CD1c-positive myeloid dendritic cell (primary cell): ENCODE data around the gene COPG1.

Experiments used
- DNase-seq: peaks from one replicate; pipeline ENCODE4 v3.0.0-alpha.2; 2016; ENCODE audit errors: extremely low spot score

COPG1 gene

GRCh38 chr3:129280183-129280582 is 30.8 kb downstream of the COPG1 start:
- no peak for DNase-seq

- no peak for DNase-seq
These were observed 32.3 kb downstream of the COPG1 start for GRCh38 chr3:129281726-129282125.

- DNase-seq = peak; percentile 34
These were observed 33.4 kb downstream of the COPG1 start for GRCh38 chr3:129282727-129283327.

GRCh38 chr3:129286081-129286480 is 36.7 kb downstream of the COPG1 start:
- no peak for DNase-seq

GRCh38 chr3:129288446-129288845 is 39.0 kb downstream of the COPG1 start:
- no peak for DNase-seq

- DNase-seq = no peak
These were observed 40.0 kb downstream of the COPG1 start for GRCh38 chr3:129289201-129289921.

GRCh38 chr3:129291236-129291886 is 42.0 kb downstream of the COPG1 start:
- DNase-seq = no peak

- DNase-seq = no peak
These were observed 45.9 kb downstream of the COPG1 start for GRCh38 chr3:129295286-129295685.

GRCh38 chr3:129304146-129304961 is 54.9 kb downstream of the COPG1 start:
- DNase-seq = peak; percentile 41

- DNase-seq = no peak
These were observed 55.5 kb downstream of the COPG1 start for GRCh38 chr3:129304962-129305222.

GRCh38 chr3:129305592-129306091 is 56.2 kb downstream of the COPG1 start:
- peak; percentile 91 for DNase-seq

- no peak for DNase-seq
These were observed 59.2 kb downstream of the COPG1 start for GRCh38 chr3:129308636-129309035.

GRCh38 chr3:129310111-129311011 is 61.0 kb downstream of the COPG1 start:
- DNase-seq = peak; percentile 60

- no peak for DNase-seq
These were observed 61.9 kb downstream of the COPG1 start for GRCh38 chr3:129311054-129311902.

- DNase-seq = no peak
These were observed 62.7 kb downstream of the COPG1 start for GRCh38 chr3:129312021-129312639.

GRCh38 chr3:129312671-129313414 is 63.4 kb downstream of the COPG1 start:
- no peak for DNase-seq

GRCh38 chr3:129313415-129313664 is 63.9 kb downstream of the COPG1 start:
- no peak for DNase-seq

GRCh38 chr3:129313665-129314385 is 64.4 kb downstream of the COPG1 start:
- DNase-seq = no peak
